K562 (cell line): ENCODE data around the gene SLC25A51. TPM values are rescaled to one million over a fixed set of nuclear protein-coding genes. Genes with fewer than 3 reads are reported as not detected.

Experiments
- ASH1L ChIP-seq: fragments of 450-650 bp; IDR thresholded peaks from 2 replicates; pipeline ENCODE4 v1.6.1; 2018; ENCODE audit warnings: borderline replicate concordance, mild to moderate bottlenecking, low read depth; ENCODE audit not compliant: partially characterized antibody
- BRF1 ChIP-seq: IDR thresholded peaks from 3 replicates; pipeline ENCODE4 v1.6.1; 2011; ENCODE audit warnings: borderline replicate concordance, mild to moderate bottlenecking; ENCODE audit not compliant: insufficient read length; ENCODE audit errors: extremely low read depth
- CAMTA2 ChIP-seq: fragments of 250-450 bp; sonication (Bioruptor Pico); conservative IDR thresholded peaks from 2 replicates; pipeline ENCODE4 v1.5.1; 2022
- CBX1 ChIP-seq: sonication (generic); IDR thresholded peaks from 2 replicates; pipeline ENCODE4 v1.6.1; 2016; ENCODE audit warnings: antibody characterized with exemption, low read depth, mild to moderate bottlenecking
- CHCHD3 ChIP-seq: fragments of 250-450 bp; sonication (Bioruptor Pico); IDR thresholded peaks from 2 replicates; pipeline ENCODE4 v2.1.2; 2022; ENCODE audit warnings: mild to moderate bottlenecking
- ELF1 ChIP-seq: fragments of 200-800 bp; sonication (Bioruptor generic); IDR thresholded peaks from 2 replicates; pipeline ENCODE4 v1.6.1; 2016; ENCODE audit warnings: missing genetic modification characterization, missing compliant biosample characterization
- FOXM1 ChIP-seq, 2 experiments: fragments of 450-650 bp in 1 of 2; sonication (generic) in 1 of 2; formaldehyde crosslinking in 1 of 2; IDR thresholded peaks; 2 replicates each; pipeline versions ENCODE4 v1.6.1 to v1.9.0; 2017 to 2022; ENCODE audit warnings: low read depth in 2 of 2, mild to moderate bottlenecking in 2 of 2, missing genetic modification reagents in 1 of 2, moderate library complexity in 1 of 2
- FOXP1 ChIP-seq: sonication (generic); formaldehyde crosslinking; IDR thresholded peaks from 2 replicates; pipeline ENCODE4 v1.8.0; 2022; ENCODE audit warnings: mild to moderate bottlenecking, missing genetic modification reagents
- HCFC1 ChIP-seq: IDR thresholded peaks from 2 replicates; pipeline ENCODE4 v1.6.1; 2012; ENCODE audit warnings: low read depth, low read length, improper control_type of control experiment
- HDAC2 ChIP-seq: fragments of 450-650 bp; IDR thresholded peaks from 2 replicates; pipeline ENCODE4 v1.6.1; 2016; ENCODE audit warnings: mild to moderate bottlenecking
- HEY1 ChIP-seq: fragments of 250-450 bp; sonication (Bioruptor Pico); IDR thresholded peaks from 2 replicates; pipeline ENCODE4 v1.5.0; 2020; ENCODE audit warnings: mild to moderate bottlenecking, moderate library complexity, borderline replicate concordance
- HNRNPK ChIP-seq: fragments of 200-400 bp; formaldehyde crosslinking; IDR thresholded peaks from one replicate; pipeline ENCODE4 v1.6.1; 2018; ENCODE audit warnings: mild to moderate bottlenecking, low read depth, low read length; ENCODE audit not compliant: poor library complexity, severe bottlenecking
- ILF3 ChIP-seq: fragments of 450-650 bp; IDR thresholded peaks from 2 replicates; pipeline ENCODE4 v1.6.1; 2018; ENCODE audit warnings: antibody characterized with exemption, mild to moderate bottlenecking, moderate library complexity, borderline replicate concordance
- MAFG ChIP-seq: fragments of 450-650 bp; conservative IDR thresholded peaks from 2 replicates; pipeline ENCODE4 v1.6.1; 2016; ENCODE audit warnings: missing genetic modification characterization, missing compliant biosample characterization
- MEF2D ChIP-seq: conservative IDR thresholded peaks from 2 replicates; pipeline ENCODE4 v1.6.1; 2016; ENCODE audit warnings: low read depth, missing genetic modification characterization, missing compliant biosample characterization
- MEIS2 ChIP-seq: fragments of 450-650 bp; IDR thresholded peaks from 2 replicates; pipeline ENCODE4 v1.6.1; 2014; ENCODE audit warnings: mild to moderate bottlenecking; ENCODE audit not compliant: partially characterized antibody
- PHF20 ChIP-seq: fragments of 450-650 bp; IDR thresholded peaks from 2 replicates; pipeline ENCODE4 v1.6.1; 2018; ENCODE audit not compliant: partially characterized antibody
- RAD51 ChIP-seq: fragments of 450-650 bp; IDR thresholded peaks from 2 replicates; pipeline ENCODE4 v1.7.1; 2016; ENCODE audit warnings: low read depth, mild to moderate bottlenecking, borderline replicate concordance
- RB1 ChIP-seq: fragments of 450-650 bp; IDR thresholded peaks from 2 replicates; pipeline ENCODE4 v1.6.1; 2017; ENCODE audit warnings: low read depth, mild to moderate bottlenecking
- RCOR1 ChIP-seq, 2 experiments: IDR thresholded peaks; 2 replicates each; pipeline ENCODE4 v1.6.1; 2012; ENCODE audit warnings: low read depth in 2 of 2, low read length in 2 of 2, borderline replicate concordance in 1 of 2, improper control_type of control experiment in 1 of 2
- SAFB2 ChIP-seq: fragments of 200-400 bp; formaldehyde crosslinking; IDR thresholded peaks from 2 replicates; pipeline ENCODE4 v1.6.1; 2018; ENCODE audit warnings: borderline replicate concordance, low read length, low read depth, moderate library complexity; ENCODE audit not compliant: severe bottlenecking
- TAF7 ChIP-seq: fragments of 450-650 bp; IDR thresholded peaks from 2 replicates; pipeline ENCODE4 v1.6.1; 2016; ENCODE audit warnings: missing genetic modification characterization, missing compliant biosample characterization
- ZEB2 ChIP-seq: fragments of 450-650 bp; IDR thresholded peaks from 2 replicates; pipeline ENCODE4 v1.6.1; 2016
- ZNF165 ChIP-seq: fragments of 250-450 bp; sonication (Bioruptor Pico); IDR thresholded peaks from 2 replicates; pipeline ENCODE4 v1.4.0; 2020; ENCODE audit warnings: borderline replicate concordance
- ZNF253 ChIP-seq: fragments of 250-450 bp; sonication (Bioruptor Pico); conservative IDR thresholded peaks from 2 replicates; pipeline ENCODE4 v1.6.1; 2021; ENCODE audit warnings: mild to moderate bottlenecking
- ZNF316 ChIP-seq: fragments of 450-650 bp; IDR thresholded peaks from 2 replicates; pipeline ENCODE4 v1.6.1; 2016
- ZNF668 ChIP-seq: fragments of 250-450 bp; sonication (Bioruptor Pico); IDR thresholded peaks from 2 replicates; pipeline ENCODE4 v1.8.0; 2022; ENCODE audit warnings: mild to moderate bottlenecking, inconsistent platforms
- polyA plus RNA-seq, 8 experiments: library from polyadenylated mRNA; depleted of rRNA in 4 of 8; stranded (reverse) in 5 of 8; unstranded in 3 of 8; fragments of >200 nt; fragmentation: Nextera tagmentation in 2 of 8; fragmentation: Illumina TruSeq in 1 of 8; extraction: Ambion mirVana in 2 of 8; extraction: Trizol in 1 of 8; gene quantifications; 2 replicates each; pipeline versions ENCODE4 v1.2.1 to v1.2.3, GENCODE V29; 2011 to 2014; ENCODE audit warnings: inconsistent platforms in 1 of 8, missing spikeins in 1 of 8
- total RNA-seq, 7 experiments: library from RNA; depleted of rRNA in 6 of 7; stranded (reverse); fragments of >200 nt in 6 of 7; fragmentation: Illumina TruSeq in 2 of 7; extraction: Trizol in 2 of 7; gene quantifications; 2 replicates each; pipeline versions ENCODE4 v1.2.1 to v1.2.3, GENCODE V29; 2011 to 2021; ENCODE audit warnings: low replicate concordance in 1 of 7
- TF ChIP-seq, protein P1 (sequence below): sonication (generic); formaldehyde crosslinking; IDR thresholded peaks from 2 replicates; pipeline ENCODE4 v1.9.0; 2022; ENCODE audit warnings: mild to moderate bottlenecking, missing genetic modification reagents
- TF ChIP-seq, protein P2 (sequence below): sonication (generic); formaldehyde crosslinking; IDR thresholded peaks from 2 replicates; pipeline ENCODE4 v1.8.0; 2023; ENCODE audit warnings: mild to moderate bottlenecking, missing genetic modification reagents
- TF ChIP-seq, protein P3 (sequence below): fragments of 250-450 bp; sonication (Bioruptor Pico); IDR thresholded peaks from 2 replicates; pipeline ENCODE4 v1.9.0; 2021; ENCODE audit warnings: mild to moderate bottlenecking

Gene SLC25A51
- total and polyA plus RNA-seq, 9 of the 15 experiments (the other 6 are each of a cell fraction or from before 2014, with no cell fraction given): 9.1 to 40.7 (median 24.5) TPM

GRCh38 chr9:37913480-37914153, 9.7 kb upstream of the SLC25A51 start (continued):
- no peak for TF ChIP-seq PHF20
- TF ChIP-seq RCOR1 (IDR thresholded peaks at IDR 0.05; ENCODE audit: borderline replicate concordance in 1 of 2, low read depth in 2 of 2, low read length in 2 of 2): peak in 1 of 2 experiments; percentile 92; a peak in 2 of 4 replicates
- no peak for TF ChIP-seq FOXM1 (IDR thresholded peaks at IDR 0.05; ENCODE audit: low read depth)
- TF ChIP-seq FOXM1 (CRISPR knock-in tag; IDR thresholded peaks at IDR 0.05; ENCODE audit: low read depth): no peak
- TF ChIP-seq TAF7 (tag): no peak
- TF ChIP-seq HDAC2: no peak
- no peak for TF ChIP-seq ZNF165 (CRISPR knock-in tag)
- no peak for TF ChIP-seq ZEB2
- TF ChIP-seq ASH1L: no peak
- TF ChIP-seq CBX1: no peak
- TF ChIP-seq ZNF668: no peak
- TF ChIP-seq HEY1 (CRISPR knock-in tag): no peak
- no peak for TF ChIP-seq MEF2D
- TF ChIP-seq MEIS2: peak; percentile 86
- TF ChIP-seq ZNF316: no peak
- no peak for TF ChIP-seq HCFC1
- no peak for TF ChIP-seq FOXP1 (CRISPR knock-in tag)
- no peak for TF ChIP-seq CAMTA2 (CRISPR knock-in tag)
- TF ChIP-seq, protein P1, sequence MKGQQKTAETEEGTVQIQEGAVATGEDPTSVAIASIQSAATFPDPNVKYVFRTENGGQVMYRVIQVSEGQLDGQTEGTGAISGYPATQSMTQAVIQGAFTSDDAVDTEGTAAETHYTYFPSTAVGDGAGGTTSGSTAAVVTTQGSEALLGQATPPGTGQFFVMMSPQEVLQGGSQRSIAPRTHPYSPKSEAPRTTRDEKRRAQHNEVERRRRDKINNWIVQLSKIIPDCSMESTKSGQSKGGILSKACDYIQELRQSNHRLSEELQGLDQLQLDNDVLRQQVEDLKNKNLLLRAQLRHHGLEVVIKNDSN (CRISPR knock-in tag): no peak
- no peak for TF ChIP-seq ILF3
- TF ChIP-seq BRF1: no peak
- peak; percentile 83; the same call in 1 of the 2 replicates for TF ChIP-seq RB1
- TF ChIP-seq RAD51: no peak
- no peak for TF ChIP-seq SAFB2
- TF ChIP-seq HNRNPK: no peak
- no peak for TF ChIP-seq ZNF253 (CRISPR knock-in tag)
- TF ChIP-seq, protein P2, sequence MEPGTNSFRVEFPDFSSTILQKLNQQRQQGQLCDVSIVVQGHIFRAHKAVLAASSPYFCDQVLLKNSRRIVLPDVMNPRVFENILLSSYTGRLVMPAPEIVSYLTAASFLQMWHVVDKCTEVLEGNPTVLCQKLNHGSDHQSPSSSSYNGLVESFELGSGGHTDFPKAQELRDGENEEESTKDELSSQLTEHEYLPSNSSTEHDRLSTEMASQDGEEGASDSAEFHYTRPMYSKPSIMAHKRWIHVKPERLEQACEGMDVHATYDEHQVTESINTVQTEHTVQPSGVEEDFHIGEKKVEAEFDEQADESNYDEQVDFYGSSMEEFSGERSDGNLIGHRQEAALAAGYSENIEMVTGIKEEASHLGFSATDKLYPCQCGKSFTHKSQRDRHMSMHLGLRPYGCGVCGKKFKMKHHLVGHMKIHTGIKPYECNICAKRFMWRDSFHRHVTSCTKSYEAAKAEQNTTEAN (CRISPR knock-in tag): no peak
- TF ChIP-seq, protein P3, sequence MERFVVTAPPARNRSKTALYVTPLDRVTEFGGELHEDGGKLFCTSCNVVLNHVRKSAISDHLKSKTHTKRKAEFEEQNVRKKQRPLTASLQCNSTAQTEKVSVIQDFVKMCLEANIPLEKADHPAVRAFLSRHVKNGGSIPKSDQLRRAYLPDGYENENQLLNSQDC: no peak
- TF ChIP-seq CHCHD3 (CRISPR knock-in tag): no peak
- no peak for TF ChIP-seq MAFG
- TF ChIP-seq ELF1 (tag): no peak
